Stimulated activated CD8-positive, alpha-beta memory T cell treated with anti-CD3 and anti-CD28 coated beads, Interleukin-7, amount 100 ng/mL, for 48 hours (primary cell): ENCODE results near the gene CDH22.

Experiments used
- DNase-seq, 2 donors: peaks; one replicate each; pipeline ENCODE4 v3.0.0-alpha.2; 2020; ENCODE audit warnings: low read depth in 1 of 2; ENCODE audit errors: extremely low read depth in 1 of 2

CDH22 gene

DNA sequence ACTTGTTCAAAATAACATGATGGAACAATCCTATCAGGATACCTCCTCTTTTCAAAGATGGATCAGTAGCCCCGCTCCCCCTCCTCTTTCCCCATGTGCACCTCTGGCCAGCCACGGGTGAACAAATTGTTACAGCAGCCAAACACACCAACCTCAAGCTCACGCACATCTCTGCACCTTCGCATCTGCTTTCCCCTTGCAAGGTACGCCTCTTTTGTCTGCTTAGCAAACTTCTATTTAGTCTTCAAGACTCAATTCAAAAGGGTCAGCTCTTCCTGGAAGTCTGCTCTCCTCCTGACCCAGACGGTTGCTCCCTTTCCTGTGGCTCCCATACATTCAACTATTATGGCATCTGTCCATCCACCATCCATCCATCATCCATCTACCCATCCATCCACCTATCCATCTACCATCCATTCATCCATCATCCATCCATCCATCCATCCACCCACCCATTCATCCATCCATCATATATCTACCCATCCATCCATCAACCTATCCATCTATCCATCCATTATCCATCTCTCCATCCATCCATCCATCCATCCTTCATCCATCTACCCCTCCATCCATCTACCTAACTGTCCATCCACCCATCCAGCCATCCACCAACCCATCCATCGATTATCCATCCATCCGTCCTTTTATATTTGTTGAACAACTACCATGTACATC is 36.3 kb upstream of the CDH22 start:
- no peak for DNase-seq

- DNase-seq, result no peak
These were observed 35.7 kb upstream of the CDH22 start for GRCh38 chr20:46343975-46344357.

DNA sequence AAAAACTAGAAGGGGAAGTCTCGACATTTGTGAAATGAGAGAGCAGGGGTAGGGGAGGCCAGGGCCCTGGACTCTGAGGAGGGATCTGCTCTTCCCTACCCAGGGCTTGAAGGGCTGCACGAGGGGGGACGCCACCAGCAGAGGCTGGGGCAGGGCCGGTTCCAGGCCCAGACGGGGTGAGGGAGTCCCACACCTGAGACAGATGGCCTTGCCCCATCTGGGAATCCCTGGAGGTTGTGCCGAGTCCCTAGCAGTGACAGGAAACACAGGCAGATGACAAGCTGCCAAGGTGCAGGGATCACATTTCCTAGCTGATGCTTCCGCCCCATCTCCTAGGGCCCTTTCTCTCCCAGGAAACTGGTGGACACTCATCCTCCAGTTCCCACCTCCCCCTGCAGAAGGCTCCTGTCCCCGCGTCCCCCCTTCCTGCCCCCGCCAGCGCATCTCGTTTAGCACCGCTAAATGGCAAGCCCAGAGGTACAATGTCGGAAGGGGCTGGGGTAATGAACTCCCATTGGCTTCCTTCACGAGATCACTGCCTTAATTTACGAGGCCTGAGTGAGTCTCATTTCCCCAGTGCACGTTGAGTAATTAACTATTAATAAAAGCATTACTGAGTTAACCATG is 35.2 kb upstream of the CDH22 start:
- DNase-seq, result no peak

- no peak for DNase-seq
These were observed 34.4 kb upstream of the CDH22 start for GRCh38 chr20:46342451-46343347.

- DNase-seq, result no peak
These were observed 33.7 kb upstream of the CDH22 start for GRCh38 chr20:46342010-46342378.

DNA sequence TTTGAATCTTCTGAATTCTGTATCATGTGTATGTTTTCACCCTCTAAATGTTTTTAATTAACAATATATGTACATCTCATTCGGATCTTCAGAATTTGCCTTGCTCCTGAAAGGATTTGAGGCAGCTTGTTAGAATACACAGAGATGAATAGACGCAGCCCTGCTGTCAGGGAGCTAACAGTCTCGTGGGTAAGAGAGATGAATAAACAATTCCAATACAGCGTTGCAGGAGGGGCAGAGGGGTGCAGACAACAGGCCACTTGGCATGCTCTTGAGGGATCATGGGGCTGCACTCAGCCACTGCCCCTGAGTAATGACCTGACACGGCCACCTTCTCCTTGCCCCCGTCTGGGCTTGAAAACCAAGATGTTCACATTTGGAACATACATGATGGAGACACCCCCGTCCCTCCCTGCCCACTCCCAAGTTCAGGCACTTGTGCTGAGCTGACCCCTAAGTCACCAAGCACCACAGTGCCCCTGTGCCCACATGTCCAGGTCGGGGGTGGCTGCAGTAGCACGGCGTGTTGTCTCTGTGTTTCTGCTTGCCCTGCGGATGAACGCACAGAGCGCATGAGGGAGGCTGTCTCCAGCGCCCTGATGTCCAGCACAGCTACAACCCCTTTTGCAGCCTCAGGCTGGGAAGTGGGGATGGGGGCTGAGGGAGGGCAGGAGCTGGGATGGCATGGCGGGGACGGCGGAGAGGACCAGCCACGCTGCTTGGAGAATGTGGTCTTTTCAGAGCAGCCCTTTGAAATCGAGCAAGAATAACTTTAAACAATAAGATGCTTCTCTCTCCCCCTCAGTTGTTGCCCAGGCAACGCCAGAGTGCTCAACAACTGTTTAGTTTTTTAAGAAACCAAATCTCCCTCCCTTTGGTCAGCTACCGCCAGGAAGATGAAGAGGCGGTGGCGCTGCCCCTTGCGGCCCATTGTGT is 33.0 kb upstream of the CDH22 start:
- DNase-seq, result no peak

DNA sequence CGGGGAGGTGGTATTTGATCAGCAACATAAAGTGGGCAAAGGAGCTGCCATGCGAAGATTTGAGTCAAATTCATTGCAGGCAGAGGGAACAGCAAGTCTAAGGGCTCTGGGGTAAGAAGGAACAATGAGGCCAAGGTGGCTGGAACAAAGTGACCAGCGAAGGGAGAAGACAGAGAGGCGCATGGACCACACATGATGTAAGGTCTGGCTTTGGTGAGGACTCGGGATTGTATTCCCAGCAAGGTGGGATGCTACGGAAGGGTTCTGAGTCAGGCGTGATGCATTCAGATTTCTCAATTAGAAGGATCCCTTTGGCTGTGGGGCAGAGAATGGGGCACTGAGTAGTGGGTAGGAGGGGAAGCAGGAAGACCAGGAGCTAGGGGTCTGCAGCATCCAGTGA is 30.7 kb upstream of the CDH22 start:
- no peak for DNase-seq

- no peak for DNase-seq
These were observed 28.4 kb upstream of the CDH22 start for GRCh38 chr20:46336735-46337134.

DNA sequence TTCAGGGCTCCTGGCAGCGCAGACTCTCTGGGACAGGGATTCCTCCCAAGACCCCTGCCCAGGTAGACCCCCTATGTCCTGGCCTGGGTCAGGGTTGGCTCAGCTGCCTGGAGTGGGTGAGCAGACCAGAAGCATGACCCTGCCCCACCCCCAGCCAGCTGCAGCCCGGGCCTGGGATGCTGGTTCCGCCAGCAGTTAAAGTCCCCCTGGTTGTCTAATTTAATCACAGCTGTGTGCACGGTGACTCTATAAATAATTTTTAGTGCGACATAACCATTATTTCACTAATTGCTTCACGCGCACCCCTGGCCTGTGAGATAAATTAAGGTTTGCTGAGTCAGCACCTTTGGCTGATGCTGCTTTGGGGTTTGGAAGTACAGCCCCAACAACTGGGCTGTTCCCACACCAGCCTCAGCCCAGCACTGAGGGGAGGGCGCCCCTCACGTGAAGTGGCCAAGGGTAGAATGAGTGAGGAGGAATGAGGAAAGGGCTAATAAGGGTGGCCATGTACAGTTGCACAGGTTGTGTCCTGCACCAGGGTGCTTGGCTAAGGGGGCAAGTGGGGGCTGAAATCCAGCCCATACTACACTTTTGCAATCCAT is 26.1 kb upstream of the CDH22 start:
- no peak for DNase-seq

DNA sequence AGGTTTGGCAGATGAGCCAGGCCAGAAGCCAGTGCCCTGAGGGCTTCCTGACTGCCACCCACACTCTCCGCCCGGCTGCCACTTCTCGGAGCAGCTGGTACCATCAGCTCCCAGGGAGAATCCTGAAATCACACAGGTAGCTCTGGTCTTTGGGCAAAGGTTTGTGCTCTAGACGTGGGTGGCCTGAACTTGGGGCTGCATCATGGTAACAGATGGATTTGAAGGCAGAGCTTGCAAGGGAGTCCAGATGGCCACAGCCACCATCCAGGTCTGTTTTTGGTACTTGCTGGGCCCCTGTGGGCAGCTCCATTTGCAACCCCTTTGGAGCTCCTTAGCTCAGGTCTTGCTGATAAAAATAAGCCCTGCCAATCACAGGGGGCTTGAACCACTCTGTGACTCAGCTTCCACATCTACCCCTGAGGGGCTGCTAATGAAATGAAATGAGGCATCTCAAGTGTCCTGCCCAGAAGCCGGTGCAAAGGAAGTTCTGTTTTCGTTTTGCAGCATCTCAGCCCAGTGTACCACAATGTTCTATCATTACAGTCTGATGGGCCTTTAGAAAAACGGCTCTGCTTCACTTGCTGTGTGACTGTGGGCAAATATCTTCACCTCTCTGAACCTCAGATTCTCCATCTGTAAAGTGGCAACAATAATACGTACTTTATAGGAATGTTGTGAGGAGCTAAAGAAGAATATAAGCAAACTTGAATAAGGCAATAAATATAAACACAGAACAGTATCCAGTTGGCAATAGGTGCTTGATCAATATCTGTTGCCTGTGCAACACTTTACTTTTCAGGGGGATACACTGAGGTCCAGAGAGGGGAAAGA is 25.1 kb upstream of the CDH22 start:
- no peak for DNase-seq

DNA sequence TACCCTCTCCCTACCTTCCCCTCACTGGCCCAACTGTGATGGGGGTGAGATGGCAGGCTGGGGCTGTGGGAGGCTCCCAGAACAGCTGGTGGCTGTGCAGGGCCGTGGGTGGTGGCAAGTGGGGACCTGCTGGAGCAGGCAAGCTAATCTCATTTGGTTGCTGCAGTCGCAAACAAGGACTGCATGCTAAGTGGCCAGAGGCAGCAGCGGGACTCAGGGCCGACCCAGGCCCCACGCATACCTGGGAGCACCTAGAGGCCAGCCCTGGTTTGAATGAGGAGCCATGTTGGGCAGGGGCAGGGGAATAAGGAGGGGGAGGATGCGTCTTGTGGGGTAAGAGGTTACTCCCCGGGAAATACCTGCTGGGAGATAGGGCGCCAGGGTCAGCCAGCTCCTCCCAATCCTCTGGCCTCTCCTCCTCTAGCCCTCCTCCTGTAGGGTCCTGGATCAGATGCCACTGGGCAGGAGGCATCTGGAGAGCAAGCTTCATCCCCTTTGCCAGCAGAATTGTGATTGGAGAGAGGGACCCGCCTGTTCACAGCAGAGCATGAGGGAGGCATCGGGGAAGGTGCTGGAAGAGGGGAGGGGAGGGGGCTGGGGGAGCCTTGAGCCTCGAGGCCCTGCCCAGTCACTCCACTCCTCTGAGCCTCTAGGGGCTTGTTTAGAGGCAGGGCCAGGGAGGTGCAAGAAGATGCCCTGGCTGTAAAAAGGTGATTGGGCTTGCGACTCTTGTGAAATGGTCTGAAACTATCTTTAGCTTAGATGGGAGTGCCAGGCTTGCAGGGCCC is 24.3 kb upstream of the CDH22 start:
- DNase-seq, result no peak

DNA sequence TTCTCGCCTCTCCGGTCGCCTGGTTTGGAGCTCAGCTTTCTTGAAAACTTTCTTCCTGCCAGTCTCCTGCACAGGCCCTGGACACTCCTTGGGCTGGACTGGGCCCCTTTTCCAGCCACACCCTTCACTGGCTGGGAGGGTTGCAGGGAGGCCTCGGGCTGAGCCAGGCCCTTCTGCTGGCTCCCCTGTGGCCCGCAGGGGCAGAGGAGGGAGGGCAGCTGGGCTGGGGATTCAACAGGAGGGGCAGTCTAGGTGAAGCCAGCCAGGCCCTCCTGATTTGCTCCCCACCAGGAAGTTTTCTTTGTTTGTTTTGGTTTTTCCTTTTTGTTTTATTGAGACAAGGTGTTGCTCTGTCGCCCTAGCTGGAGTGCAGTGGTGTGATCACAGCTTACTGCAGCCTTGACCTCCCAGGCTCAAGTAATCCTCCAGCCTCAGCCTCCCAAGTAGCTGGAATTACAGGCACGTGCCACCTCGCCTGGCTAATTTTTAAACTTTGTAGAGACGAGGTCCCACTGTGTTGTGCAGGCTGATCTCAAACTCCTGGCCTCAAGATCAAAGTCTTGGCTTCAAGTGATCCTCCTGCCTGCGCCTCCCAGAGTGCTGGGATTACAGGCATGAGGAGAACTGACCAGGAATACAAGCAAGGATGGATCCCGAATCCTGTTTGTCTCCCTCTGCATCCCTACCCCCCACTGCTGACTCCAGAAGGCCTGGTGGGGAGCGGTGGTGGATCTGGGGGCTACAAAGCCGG is 23.5 kb upstream of the CDH22 start:
- no peak for DNase-seq

GRCh38 chr20:46330831-46331371 is 22.6 kb upstream of the CDH22 start:
- no peak for DNase-seq

DNA sequence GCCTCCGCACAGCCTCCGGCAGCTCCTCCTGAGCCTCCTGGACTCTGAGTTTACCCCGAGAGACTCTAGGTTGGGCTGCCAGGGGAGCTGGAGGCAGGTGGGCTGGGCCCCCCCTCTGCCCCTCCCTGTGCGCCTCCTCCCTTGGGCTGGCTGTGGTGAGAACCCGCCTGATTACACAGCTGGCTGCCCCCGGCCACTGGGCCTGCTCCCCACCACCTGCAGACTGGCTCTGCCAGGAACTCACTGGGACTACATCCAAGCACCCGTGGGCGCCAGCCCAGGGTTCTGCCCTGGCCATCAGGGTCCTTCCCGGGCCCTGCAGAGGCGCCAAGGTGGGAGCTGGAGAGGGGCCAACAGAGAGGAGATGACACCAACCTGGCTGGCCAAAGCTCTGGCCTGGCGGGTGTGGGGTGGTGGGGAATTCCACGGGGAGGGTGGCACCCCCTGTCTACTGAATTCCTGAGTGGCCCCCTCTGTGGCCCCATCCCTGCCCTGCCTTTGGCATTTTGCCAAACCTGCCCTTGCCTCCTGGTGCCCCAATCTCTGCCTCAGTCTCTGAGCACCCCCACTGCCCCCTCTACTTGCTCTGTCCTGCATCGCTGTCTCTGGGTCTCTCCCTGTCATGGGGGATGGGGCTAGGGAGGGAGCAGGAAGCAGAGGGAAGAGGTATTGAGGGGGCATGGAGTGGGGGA is 21.9 kb upstream of the CDH22 start:
- DNase-seq, result no peak

GRCh38 chr20:46328200-46328882 is 20.0 kb upstream of the CDH22 start:
- DNase-seq, result no peak

GRCh38 chr20:46327557-46327956 is 19.3 kb upstream of the CDH22 start:
- DNase-seq, result no peak

DNA sequence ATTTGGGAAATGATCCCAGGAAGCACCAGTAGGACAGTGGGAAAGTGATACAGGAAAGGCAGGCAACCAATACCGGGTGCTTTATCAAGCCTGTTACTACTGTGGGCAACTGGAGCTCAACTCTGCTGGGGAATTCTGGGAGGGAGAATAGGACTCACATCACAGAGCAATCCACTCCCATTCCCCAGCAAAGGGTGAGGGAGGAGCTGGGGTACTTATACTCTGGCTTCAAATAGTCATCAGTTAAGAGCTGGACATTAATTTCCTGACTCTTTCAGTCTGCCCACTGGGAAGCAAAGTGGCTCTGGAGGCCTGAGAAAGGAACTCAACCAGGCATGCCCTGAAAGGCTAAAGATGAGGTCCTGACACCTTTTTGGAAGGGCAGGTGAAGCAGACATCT is 17.5 kb upstream of the CDH22 start:
- DNase-seq, result no peak
